ENCODE results near the gene SPPL3.

Gene SPPL3

DNA sequence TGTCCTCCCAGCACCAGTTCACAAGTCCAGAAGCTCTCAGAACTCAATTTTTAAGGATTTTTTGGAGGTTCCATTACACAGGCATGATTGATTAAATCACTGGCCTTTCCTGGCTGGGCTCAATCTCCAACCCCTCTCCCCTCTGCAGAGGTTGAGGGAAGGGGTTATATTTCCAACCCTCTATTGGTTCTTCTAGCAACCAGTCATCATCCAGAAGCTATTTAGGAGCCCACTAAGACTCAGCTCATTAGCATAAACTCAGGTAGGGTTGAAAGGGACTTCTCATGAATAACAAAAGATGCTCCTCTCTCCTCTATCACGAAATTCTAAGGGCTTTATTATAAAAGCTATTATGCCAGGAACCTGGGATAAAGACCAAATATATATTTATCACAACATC lies 41.5 kb downstream of the SPPL3 start:
- H3K27ac ChIP-seq: no peak overlapping the region

DNA sequence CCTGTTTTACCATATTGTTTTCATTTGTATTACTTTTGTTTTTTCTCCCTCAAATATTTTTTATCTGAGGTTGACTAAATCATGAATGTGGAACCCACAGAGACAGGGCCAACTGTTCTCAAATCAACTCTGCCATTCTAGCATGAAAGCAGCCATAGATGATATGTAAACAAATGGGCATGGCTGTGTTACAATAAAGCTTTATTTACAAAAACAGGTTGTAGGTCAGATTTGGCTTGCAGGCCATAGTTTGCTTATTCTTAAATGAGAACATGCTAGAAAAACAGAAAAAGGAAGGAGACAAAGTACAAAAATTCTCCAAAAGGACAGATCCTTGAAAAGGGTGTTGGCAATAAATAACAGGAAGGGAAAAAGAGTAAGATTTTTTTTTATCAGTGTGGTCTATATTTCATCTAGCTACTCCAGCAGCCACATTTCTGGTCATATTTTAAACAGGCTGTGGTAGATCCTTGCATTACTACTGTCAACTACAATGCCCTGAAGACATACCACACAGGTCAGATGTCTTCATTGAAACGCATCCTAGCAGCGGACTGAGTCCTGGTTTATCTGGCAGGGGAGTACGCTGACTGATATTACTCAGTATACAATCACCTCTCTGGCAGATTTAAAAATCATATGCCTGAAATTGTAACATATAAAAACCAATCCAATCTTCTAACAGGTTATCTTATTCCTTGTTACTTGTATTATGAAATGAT lies 42.9 kb downstream of the SPPL3 start:
- TF ChIP-seq, protein P1, sequence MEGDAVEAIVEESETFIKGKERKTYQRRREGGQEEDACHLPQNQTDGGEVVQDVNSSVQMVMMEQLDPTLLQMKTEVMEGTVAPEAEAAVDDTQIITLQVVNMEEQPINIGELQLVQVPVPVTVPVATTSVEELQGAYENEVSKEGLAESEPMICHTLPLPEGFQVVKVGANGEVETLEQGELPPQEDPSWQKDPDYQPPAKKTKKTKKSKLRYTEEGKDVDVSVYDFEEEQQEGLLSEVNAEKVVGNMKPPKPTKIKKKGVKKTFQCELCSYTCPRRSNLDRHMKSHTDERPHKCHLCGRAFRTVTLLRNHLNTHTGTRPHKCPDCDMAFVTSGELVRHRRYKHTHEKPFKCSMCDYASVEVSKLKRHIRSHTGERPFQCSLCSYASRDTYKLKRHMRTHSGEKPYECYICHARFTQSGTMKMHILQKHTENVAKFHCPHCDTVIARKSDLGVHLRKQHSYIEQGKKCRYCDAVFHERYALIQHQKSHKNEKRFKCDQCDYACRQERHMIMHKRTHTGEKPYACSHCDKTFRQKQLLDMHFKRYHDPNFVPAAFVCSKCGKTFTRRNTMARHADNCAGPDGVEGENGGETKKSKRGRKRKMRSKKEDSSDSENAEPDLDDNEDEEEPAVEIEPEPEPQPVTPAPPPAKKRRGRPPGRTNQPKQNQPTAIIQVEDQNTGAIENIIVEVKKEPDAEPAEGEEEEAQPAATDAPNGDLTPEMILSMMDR (IDR thresholded peaks at IDR 0.05): no peak
- TF ChIP-seq ZFX (IDR thresholded peaks at IDR 0.05; ENCODE audit: borderline replicate concordance): no peak
- no peak overlapping the region for H3K27ac ChIP-seq

More for the DNA sequence above, 41.5 kb downstream of the SPPL3 start:
- TF ChIP-seq, protein P1 (IDR thresholded peaks at IDR 0.05): no peak
- TF ChIP-seq ZFX (IDR thresholded peaks at IDR 0.05; ENCODE audit: borderline replicate concordance): no peak

- no peak overlapping the region for H3K27ac ChIP-seq
- no peak for TF ChIP-seq ZFX (IDR thresholded peaks at IDR 0.05; ENCODE audit: borderline replicate concordance)
- TF ChIP-seq, protein P1 (IDR thresholded peaks at IDR 0.05): no peak
Observed at GRCh38 chr12:120858306-120859088, 45.7 kb downstream of the SPPL3 start.

- H3K27ac ChIP-seq: no peak overlapping the region
- TF ChIP-seq, protein P1 (IDR thresholded peaks at IDR 0.05): peak; percentile 75
- no peak for TF ChIP-seq ZFX (IDR thresholded peaks at IDR 0.05; ENCODE audit: borderline replicate concordance)
Observed at GRCh38 chr12:120856980-120857379, 47.2 kb downstream of the SPPL3 start.

- H3K27ac ChIP-seq: no peak overlapping the region
- TF ChIP-seq ZFX (IDR thresholded peaks at IDR 0.05; ENCODE audit: borderline replicate concordance): no peak
- TF ChIP-seq, protein P1 (IDR thresholded peaks at IDR 0.05): no peak
Observed at GRCh38 chr12:120855823-120856588, 48.2 kb downstream of the SPPL3 start.

GRCh38 chr12:120854804-120855203 lies 49.4 kb downstream of the SPPL3 start:
- no peak for TF ChIP-seq ZFX (IDR thresholded peaks at IDR 0.05; ENCODE audit: borderline replicate concordance)
- TF ChIP-seq, protein P1 (IDR thresholded peaks at IDR 0.05): 0 out of 2 replicates have a peak, but pooled peaks have one; percentile 4

More at GRCh38 chr12:120854804-120855203, 49.4 kb downstream of the SPPL3 start:
- H3K27ac ChIP-seq: no peak overlapping the region

Measured in 22Rv1 (cell line).